ENCODE results near the gene CBFB.
"Not testable (repeated sequence)": the region's sequence is repeated elsewhere in the genome, so short reads cannot be mapped to it uniquely, and the experiment has no call there.

Gene CBFB

GRCh38 chr16:67101311-67102082, 72.5 kb downstream of the CBFB start:
- no peak for DNase-seq

GRCh38 chr16:67104061-67104460, 75.1 kb downstream of the CBFB start:
- DNase-seq, result no peak

- no peak for DNase-seq
Measured at GRCh38 chr16:67104845-67105244, 75.9 kb downstream of the CBFB start.

- DNase-seq, result no peak
Measured at GRCh38 chr16:67105246-67105645, 76.3 kb downstream of the CBFB start.

GRCh38 chr16:67105881-67106280, 76.9 kb downstream of the CBFB start:
- DNase-seq, result no peak

GRCh38 chr16:67108489-67108888, 79.5 kb downstream of the CBFB start:
- no peak for DNase-seq

GRCh38 chr16:67108931-67109406, 80.0 kb downstream of the CBFB start:
- no peak for DNase-seq

GRCh38 chr16:67109407-67110135, 80.6 kb downstream of the CBFB start, which contains the start of gene PHAF1:
Gene PHAF1 (plus strand): TSS chr16:67109941. CDS start chr16:67110176, 235 bp downstream.
- DNase-seq, result peak; percentile 93

GRCh38 chr16:67111951-67112444, 83.0 kb downstream of the CBFB start:
- no peak for DNase-seq

GRCh38 chr16:67112591-67113399, 83.8 kb downstream of the CBFB start:
- no peak for DNase-seq

GRCh38 chr16:67114793-67115192, 85.8 kb downstream of the CBFB start:
- DNase-seq, result no peak

GRCh38 chr16:67115639-67116038, 86.7 kb downstream of the CBFB start:
- DNase-seq, result no peak

GRCh38 chr16:67116388-67117311, 87.7 kb downstream of the CBFB start:
- peak; percentile 28 for DNase-seq

GRCh38 chr16:67117716-67118115, 88.8 kb downstream of the CBFB start:
- no peak for DNase-seq

GRCh38 chr16:67120025-67120424, 91.1 kb downstream of the CBFB start:
- DNase-seq, result no peak

- DNase-seq, result not testable (repeated sequence)
Measured at GRCh38 chr16:67122799-67123198, 93.8 kb downstream of the CBFB start.

- no peak for DNase-seq
Measured at GRCh38 chr16:67128417-67128816, 99.5 kb downstream of the CBFB start.

GRCh38 chr16:67128887-67129286, 99.9 kb downstream of the CBFB start:
- no peak for DNase-seq

- DNase-seq, result no peak
Measured at GRCh38 chr16:67129422-67129821, 100.5 kb downstream of the CBFB start.

GRCh38 chr16:67137605-67138004, 108.7 kb downstream of the CBFB start:
- no peak for DNase-seq

GRCh38 chr16:67141391-67141790, 112.4 kb downstream of the CBFB start:
- no peak for DNase-seq

GRCh38 chr16:67142342-67142741, 113.4 kb downstream of the CBFB start:
- no peak for DNase-seq

Data from CD4-positive, alpha-beta T cell treated with Interleukin-15 for 1 hour (primary cell).